ENCODE results near the gene SLC22A15.

The SLC22A15 gene

DNA sequence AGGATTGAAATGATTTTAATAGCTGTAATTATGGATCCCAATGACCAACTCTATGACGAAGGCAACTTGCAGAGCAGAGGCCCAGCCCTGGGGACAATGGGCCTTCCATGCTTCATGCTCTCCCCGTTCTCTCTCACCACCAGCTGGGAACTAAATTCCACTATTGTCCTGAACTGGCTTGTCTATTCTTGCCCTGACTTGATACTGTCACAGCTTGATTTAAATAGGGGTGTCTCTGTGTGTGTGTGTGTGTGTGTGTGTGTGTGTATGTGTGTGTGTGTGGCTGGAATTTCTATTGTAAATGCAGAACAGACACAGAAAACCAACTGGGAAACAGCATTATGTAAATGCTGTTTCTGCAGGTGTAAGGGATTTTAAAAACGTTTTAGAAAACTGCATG lies 57.0 kb downstream of the SLC22A15 start:
- Histone ChIP-seq H3K4me3 (replicated peaks; ENCODE audit: insufficient read depth, low read length) (no peak overlapping the region), H3K27me3 (ENCODE audit: insufficient read depth, poor library complexity, severe bottlenecking) (no peaks in the 10 kb centered on the region), H3K27ac (replicated peaks) (no peak overlapping the region)
- TF ChIP-seq GABPA (IDR thresholded peaks at IDR 0.05; ENCODE audit: low read depth) (no peak), POLR2AphosphoS5 (IDR thresholded peaks at IDR 0.05; ENCODE audit: low read depth) (no peak), CTCF (IDR thresholded peaks at IDR 0.05; ENCODE audit: insufficient read depth, low read length) (no peak), SPI1 (IDR thresholded peaks at IDR 0.05; ENCODE audit: borderline replicate concordance, low read depth) (no peak)
- TF ChIP-seq, protein P1, sequence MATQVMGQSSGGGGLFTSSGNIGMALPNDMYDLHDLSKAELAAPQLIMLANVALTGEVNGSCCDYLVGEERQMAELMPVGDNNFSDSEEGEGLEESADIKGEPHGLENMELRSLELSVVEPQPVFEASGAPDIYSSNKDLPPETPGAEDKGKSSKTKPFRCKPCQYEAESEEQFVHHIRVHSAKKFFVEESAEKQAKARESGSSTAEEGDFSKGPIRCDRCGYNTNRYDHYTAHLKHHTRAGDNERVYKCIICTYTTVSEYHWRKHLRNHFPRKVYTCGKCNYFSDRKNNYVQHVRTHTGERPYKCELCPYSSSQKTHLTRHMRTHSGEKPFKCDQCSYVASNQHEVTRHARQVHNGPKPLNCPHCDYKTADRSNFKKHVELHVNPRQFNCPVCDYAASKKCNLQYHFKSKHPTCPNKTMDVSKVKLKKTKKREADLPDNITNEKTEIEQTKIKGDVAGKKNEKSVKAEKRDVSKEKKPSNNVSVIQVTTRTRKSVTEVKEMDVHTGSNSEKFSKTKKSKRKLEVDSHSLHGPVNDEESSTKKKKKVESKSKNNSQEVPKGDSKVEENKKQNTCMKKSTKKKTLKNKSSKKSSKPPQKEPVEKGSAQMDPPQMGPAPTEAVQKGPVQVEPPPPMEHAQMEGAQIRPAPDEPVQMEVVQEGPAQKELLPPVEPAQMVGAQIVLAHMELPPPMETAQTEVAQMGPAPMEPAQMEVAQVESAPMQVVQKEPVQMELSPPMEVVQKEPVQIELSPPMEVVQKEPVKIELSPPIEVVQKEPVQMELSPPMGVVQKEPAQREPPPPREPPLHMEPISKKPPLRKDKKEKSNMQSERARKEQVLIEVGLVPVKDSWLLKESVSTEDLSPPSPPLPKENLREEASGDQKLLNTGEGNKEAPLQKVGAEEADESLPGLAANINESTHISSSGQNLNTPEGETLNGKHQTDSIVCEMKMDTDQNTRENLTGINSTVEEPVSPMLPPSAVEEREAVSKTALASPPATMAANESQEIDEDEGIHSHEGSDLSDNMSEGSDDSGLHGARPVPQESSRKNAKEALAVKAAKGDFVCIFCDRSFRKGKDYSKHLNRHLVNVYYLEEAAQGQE (IDR thresholded peaks at IDR 0.05; ENCODE audit: insufficient replicate concordance, low read depth): no peak
- DNase-seq (ENCODE audit: low read depth in 1 of 2, low spot score in 1 of 2): no peak

DNA sequence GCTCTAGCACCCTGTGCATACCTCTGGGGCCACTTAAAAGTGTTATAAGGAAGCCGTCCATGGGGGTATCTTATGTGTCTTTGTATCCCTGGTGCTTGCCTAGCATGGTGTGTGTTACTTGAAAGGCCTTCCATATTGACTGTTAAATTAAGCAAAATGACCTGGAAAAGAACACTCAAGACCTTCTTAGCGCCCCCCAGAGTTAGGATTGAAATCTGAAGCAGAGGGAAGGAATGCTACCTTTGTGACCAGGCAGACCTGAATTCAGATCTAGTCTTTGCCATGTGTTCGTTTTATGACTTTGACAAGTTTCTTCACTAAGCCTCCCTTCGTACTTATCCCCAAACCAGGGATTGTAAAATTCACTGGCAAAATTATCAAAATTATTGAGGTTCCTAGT lies 59.9 kb downstream of the SLC22A15 start:
- no peak for TF ChIP-seq GABPA (IDR thresholded peaks at IDR 0.05; ENCODE audit: low read depth)
- TF ChIP-seq POLR2AphosphoS5 (IDR thresholded peaks at IDR 0.05; ENCODE audit: low read depth): no peak
- no peak for TF ChIP-seq SPI1 (IDR thresholded peaks at IDR 0.05; ENCODE audit: borderline replicate concordance, low read depth)
- TF ChIP-seq, protein P1 (IDR thresholded peaks at IDR 0.05; ENCODE audit: insufficient replicate concordance, low read depth): no peak
- TF ChIP-seq CTCF (IDR thresholded peaks at IDR 0.05; ENCODE audit: insufficient read depth, low read length): no peak
- DNase-seq (ENCODE audit: low read depth in 1 of 2, low spot score in 1 of 2): no peak
- no peak overlapping the region for H3K4me3 ChIP-seq (replicated peaks; ENCODE audit: insufficient read depth, low read length)
- H3K27ac ChIP-seq (replicated peaks): no peak overlapping the region
- H3K27me3 ChIP-seq (ENCODE audit: insufficient read depth, poor library complexity, severe bottlenecking): no peaks in the 10 kb centered on the region

DNA sequence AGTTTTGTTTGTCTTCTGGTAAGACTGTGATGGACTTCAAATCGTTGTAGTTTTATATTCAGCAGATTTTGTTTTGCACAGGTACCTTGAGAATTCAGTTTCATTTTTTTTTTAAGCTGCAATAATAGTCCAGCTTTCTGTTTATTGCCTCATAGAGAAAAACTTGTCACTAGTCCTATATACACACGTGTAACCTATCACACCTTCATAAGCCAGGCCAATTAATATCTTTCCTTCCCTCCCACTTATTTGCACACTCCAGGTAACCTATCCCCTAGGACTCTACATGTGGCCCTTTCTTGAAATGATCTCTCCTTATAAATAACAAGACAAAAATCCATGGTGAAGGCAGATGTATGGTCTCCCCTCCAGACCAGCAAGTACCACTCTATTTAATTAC lies 62.4 kb downstream of the SLC22A15 start:
- H3K4me3 ChIP-seq (replicated peaks; ENCODE audit: insufficient read depth, low read length): no peak overlapping the region
- no peak for DNase-seq (ENCODE audit: low read depth in 1 of 2, low spot score in 1 of 2)
- no peak overlapping the region for H3K27ac ChIP-seq (replicated peaks)
- no peaks in the 10 kb centered on the region for H3K27me3 ChIP-seq (ENCODE audit: insufficient read depth, poor library complexity, severe bottlenecking)
- TF ChIP-seq GABPA (IDR thresholded peaks at IDR 0.05; ENCODE audit: low read depth) (no peak), SPI1 (IDR thresholded peaks at IDR 0.05; ENCODE audit: borderline replicate concordance, low read depth) (no peak), CTCF (IDR thresholded peaks at IDR 0.05; ENCODE audit: insufficient read depth, low read length) (no peak), POLR2AphosphoS5 (IDR thresholded peaks at IDR 0.05; ENCODE audit: low read depth) (no peak)
- TF ChIP-seq, protein P1 (IDR thresholded peaks at IDR 0.05; ENCODE audit: insufficient replicate concordance, low read depth): no peak

Data from HL-60 (cell line).